SK-N-SH (cell line): Measurements from ENCODE around the gene NDUFS8. TPM values are rescaled to one million over a fixed set of nuclear protein-coding genes. Genes with fewer than 3 reads are reported as not detected.

Experiments used
- CTCF ChIA-PET: fragments of 300-600, 350-600 bp; formaldehyde crosslinking; extraction: SDS; loops from one replicate; lab custom pipeline; 2021; lab: Yijun Ruan, JAX
- POLR2A ChIA-PET: fragments of 350-600 bp; sonication (Branson Sonifier 250); formaldehyde crosslinking; extraction: SDS; loops from one replicate; lab custom pipeline; 2020; ENCODE audit warnings: antibody characterized with exemption, inconsistent platforms; lab: Yijun Ruan, JAX
- DNase-seq: peaks from one replicate; pipeline ENCODE4 v3.0.0; 2012
- H2AFZ ChIP-seq: fragments of 200-600 bp; sonication (generic); 2 replicates; pipeline ENCODE4 v1.8.1; 2016; ENCODE audit warnings: antibody characterized with exemption, mild to moderate bottlenecking, low read depth
- H3F3A ChIP-seq: fragments of 200-600 bp; sonication (generic); replicated peaks from 2 replicates; pipeline ENCODE3; 2016; ENCODE audit warnings: antibody characterized with exemption, mild to moderate bottlenecking; ENCODE audit not compliant: insufficient read depth
- H3K27ac ChIP-seq, 2 experiments: fragments of 200-500 bp in 1 of 2; fragments of 200-600 bp in 1 of 2; sonication (Bioruptor generic) in 1 of 2; sonication (generic), shearing (Covaris generic) in 1 of 2; 2 replicates each; pipeline versions ENCODE4 v1.5.1 to v1.6.1; 2014 to 2016; ENCODE audit warnings: low read depth in 2 of 2, inconsistent platforms in 1 of 2, low read length in 1 of 2, mild to moderate bottlenecking in 1 of 2, mixed read lengths in 1 of 2
- H3K27me3 ChIP-seq: fragments of 200-600 bp; sonication (generic), shearing (Covaris generic); 2 replicates; pipeline ENCODE4 v1.6.1; 2016; ENCODE audit warnings: mixed run types; ENCODE audit not compliant: insufficient read depth
- H3K36me3 ChIP-seq, 2 experiments: fragments of 200-500 bp in 1 of 2; fragments of 200-600 bp in 1 of 2; sonication (Bioruptor generic) in 1 of 2; sonication (generic) in 1 of 2; replicated peaks in 1 of 2; 2 replicates each; pipeline versions ENCODE3 to v1.5.1; 2014 to 2016; ENCODE audit warnings: low read length in 1 of 2, mild to moderate bottlenecking in 1 of 2; ENCODE audit not compliant: insufficient read depth in 2 of 2, control insufficient read depth in 1 of 2
- H3K4me1 ChIP-seq, 2 experiments: fragments of 200-500 bp in 1 of 2; fragments of 200-600 bp in 1 of 2; sonication (Bioruptor generic) in 1 of 2; sonication (generic), shearing (Covaris generic) in 1 of 2; 2 replicates each; pipeline versions ENCODE4 v1.5.1 to v1.6.1; 2014 to 2016; ENCODE audit warnings: low read depth in 1 of 2, low read length in 1 of 2, mixed run types in 1 of 2; ENCODE audit not compliant: insufficient read depth in 2 of 2, control insufficient read depth in 1 of 2
- H3K4me2 ChIP-seq: fragments of 200-600 bp; sonication (generic), shearing (Covaris generic); 2 replicates; pipeline ENCODE4 v1.6.1; 2017; ENCODE audit warnings: mixed run types
- H3K4me3 ChIP-seq, 2 experiments: fragments of 200-500 bp in 1 of 2; fragments of 200-600 bp in 1 of 2; sonication (Bioruptor generic) in 1 of 2; sonication (generic), shearing (Covaris generic) in 1 of 2; 2 replicates each; pipeline versions ENCODE4 v1.5.1 to v1.8.1; 2014 to 2016; ENCODE audit warnings: low read depth in 2 of 2, inconsistent platforms in 1 of 2, low read length in 1 of 2, mild to moderate bottlenecking in 1 of 2, mixed read lengths in 1 of 2, moderate library complexity in 1 of 2
- H3K79me2 ChIP-seq: fragments of 200-600 bp; sonication (generic); 2 replicates; pipeline ENCODE4 v1.8.1; 2017; ENCODE audit warnings: mild to moderate bottlenecking; ENCODE audit not compliant: insufficient read depth
- H3K9ac ChIP-seq: fragments of 200-600 bp; sonication (generic); 2 replicates; pipeline ENCODE4 v1.6.1; 2017; ENCODE audit warnings: mixed run types
- H3K9me2 ChIP-seq: fragments of 200-600 bp; sonication (generic); 2 replicates; pipeline ENCODE4 v1.6.1; 2017; ENCODE audit warnings: mixed run types
- H3K9me3 ChIP-seq: fragments of 200-600 bp; sonication (generic); 2 replicates; pipeline ENCODE4 v1.6.1; 2017; ENCODE audit warnings: mixed run types, mild to moderate bottlenecking, moderate library complexity
- H4K20me1 ChIP-seq: fragments of 200-600 bp; sonication (generic); 2 replicates; pipeline ENCODE4 v1.6.1; 2017; ENCODE audit warnings: mild to moderate bottlenecking, mixed run types; ENCODE audit not compliant: insufficient read depth
- CHD2 ChIP-seq: fragments of 150-350 bp; IDR thresholded peaks from 2 replicates; pipeline ENCODE4 v1.6.1; 2018; ENCODE audit warnings: low read length; ENCODE audit not compliant: partially characterized antibody
- EP300 ChIP-seq, 2 experiments: IDR thresholded peaks; 2 replicates each; pipeline versions ENCODE4 v1.4.0 to v1.6.1; 2012; ENCODE audit warnings: borderline replicate concordance in 1 of 2, low read depth in 1 of 2, low read length in 1 of 2
- EZH2phosphoT487 ChIP-seq: fragments of 200-600 bp; sonication (generic); IDR thresholded peaks from 2 replicates; pipeline ENCODE4 v1.6.1; 2017; ENCODE audit warnings: low read depth, mixed run types, mild to moderate bottlenecking, antibody characterized with exemption, moderate library complexity, borderline replicate concordance
- FOSL2 ChIP-seq: IDR thresholded peaks from 2 replicates; pipeline ENCODE4 v1.4.0; 2012; ENCODE audit warnings: low read depth, mild to moderate bottlenecking, moderate library complexity, borderline replicate concordance
- FOXJ3 ChIP-seq: sonication (generic); formaldehyde crosslinking; IDR thresholded peaks from 2 replicates; pipeline ENCODE4 v1.5.1; 2020; ENCODE audit warnings: mild to moderate bottlenecking, missing genetic modification reagents
- FOXM1 ChIP-seq: IDR thresholded peaks from 2 replicates; pipeline ENCODE4 v1.4.0; 2012; ENCODE audit warnings: low read depth, mild to moderate bottlenecking
- JUND ChIP-seq: IDR thresholded peaks from 2 replicates; pipeline ENCODE4 v1.4.0; 2012
- MXI1 ChIP-seq: IDR thresholded peaks from 2 replicates; pipeline ENCODE4 v1.6.1; 2012; ENCODE audit warnings: mild to moderate bottlenecking, low read depth, low read length, improper control_type of control experiment
- RXRA ChIP-seq: IDR thresholded peaks from 2 replicates; pipeline ENCODE4 v1.4.0; 2012; ENCODE audit warnings: low read depth, mild to moderate bottlenecking, borderline replicate concordance
- TAF1 ChIP-seq: IDR thresholded peaks from 2 replicates; pipeline ENCODE4 v1.6.1; 2012; ENCODE audit warnings: low read depth, mild to moderate bottlenecking, low read length, moderate library complexity, borderline replicate concordance
- TCF12 ChIP-seq: IDR thresholded peaks from 2 replicates; pipeline ENCODE4 v1.4.0; 2012
- TEAD4 ChIP-seq: IDR thresholded peaks from 2 replicates; pipeline ENCODE4 v1.4.0; 2012; ENCODE audit warnings: mild to moderate bottlenecking, borderline replicate concordance; ENCODE audit not compliant: insufficient read depth
- WGBS: methylation state at CpG from one replicate; pipeline ENCODE4 v1.1.6; 2017; ENCODE audit warnings: low lambda C conversion rate; 5-methylcytosine and 5-hydroxymethylcytosine counted together
- polyA plus RNA-seq, 3 experiments: library from polyadenylated mRNA; depleted of rRNA; stranded (reverse); fragments of >200 nt; gene quantifications; 2 replicates each; pipeline ENCODE4 v1.2.3, GENCODE V29; 2012
- TF ChIP-seq, protein P1 (sequence below): IDR thresholded peaks from 2 replicates; pipeline ENCODE4; 2012
- TF ChIP-seq, protein P2 (sequence below): IDR thresholded peaks from 2 replicates; pipeline ENCODE4 v1.4.0; 2012; ENCODE audit warnings: low read depth, borderline replicate concordance
- TF ChIP-seq, protein P3 (sequence below): fragments of 150-350 bp; IDR thresholded peaks from 2 replicates; pipeline ENCODE4 v1.6.1; 2016; ENCODE audit warnings: mild to moderate bottlenecking, low read depth, low read length
- TF ChIP-seq, protein P4 (sequence below): IDR thresholded peaks from 2 replicates; pipeline ENCODE4 v1.4.0; 2012; ENCODE audit warnings: low read depth

The NDUFS8 gene
- polyA plus RNA-seq, 1 of the 3 experiments (the other 2 are of a cell fraction): 123 TPM

DNA sequence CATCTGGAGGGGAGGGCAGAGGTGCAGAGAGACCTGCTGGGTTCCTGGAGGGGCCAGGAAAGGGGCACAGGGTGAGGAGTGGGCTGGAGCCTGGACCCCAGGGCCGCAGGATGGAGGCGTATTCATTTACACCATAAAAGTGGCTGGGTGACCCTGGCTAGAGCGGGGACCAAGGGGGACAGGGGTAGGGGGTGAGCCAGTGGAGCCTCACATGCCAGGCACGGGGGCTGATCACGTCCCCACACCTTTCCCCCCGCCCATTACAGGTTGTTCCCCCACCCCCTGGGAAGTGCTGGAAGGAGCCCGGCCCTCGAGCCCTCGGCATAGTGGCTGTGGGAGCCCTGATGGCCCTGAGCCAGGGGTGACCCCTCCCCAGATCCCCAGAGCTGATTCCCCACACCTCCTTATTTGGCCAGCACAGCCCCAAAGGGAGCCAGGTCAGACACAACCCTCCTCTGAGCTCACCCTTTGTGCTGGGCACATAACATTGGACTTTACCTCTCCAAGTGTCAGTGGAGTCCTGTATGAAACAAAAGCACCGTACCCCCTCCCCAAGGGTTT is 9.1 kb downstream of the NDUFS8 start:
- H4K20me1 ChIP-seq: no peaks in the 10 kb centered on the region
- H3K36me3 ChIP-seq: peaks cover 3 to 6% of the 10 kb centered on the region in 2 experiments
- DNase-seq: peak; percentile 51
- peak overlapping the region; percentile 64; the same call in 1 of the 2 replicates for H3K9ac ChIP-seq
- 74% methylated on average over 4 of the region's 10 CpGs for WGBS
- H3K9me3 ChIP-seq: no peaks in the 10 kb centered on the region
- CTCF ChIA-PET: no interaction called here
- peak overlapping the region; percentile 44 to 53; a peak in 2 of 4 replicates for H3K27ac ChIP-seq
- no peak for TF ChIP-seq TEAD4
- no peak for TF ChIP-seq TCF12
- TF ChIP-seq CHD2: no peak
- TF ChIP-seq, protein P1, sequence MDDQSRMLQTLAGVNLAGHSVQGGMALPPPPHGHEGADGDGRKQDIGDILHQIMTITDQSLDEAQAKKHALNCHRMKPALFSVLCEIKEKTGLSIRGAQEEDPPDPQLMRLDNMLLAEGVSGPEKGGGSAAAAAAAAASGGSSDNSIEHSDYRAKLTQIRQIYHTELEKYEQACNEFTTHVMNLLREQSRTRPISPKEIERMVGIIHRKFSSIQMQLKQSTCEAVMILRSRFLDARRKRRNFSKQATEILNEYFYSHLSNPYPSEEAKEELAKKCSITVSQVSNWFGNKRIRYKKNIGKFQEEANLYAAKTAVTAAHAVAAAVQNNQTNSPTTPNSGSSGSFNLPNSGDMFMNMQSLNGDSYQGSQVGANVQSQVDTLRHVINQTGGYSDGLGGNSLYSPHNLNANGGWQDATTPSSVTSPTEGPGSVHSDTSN: no peak
- no peak for TF ChIP-seq RXRA
- TF ChIP-seq, protein P2, sequence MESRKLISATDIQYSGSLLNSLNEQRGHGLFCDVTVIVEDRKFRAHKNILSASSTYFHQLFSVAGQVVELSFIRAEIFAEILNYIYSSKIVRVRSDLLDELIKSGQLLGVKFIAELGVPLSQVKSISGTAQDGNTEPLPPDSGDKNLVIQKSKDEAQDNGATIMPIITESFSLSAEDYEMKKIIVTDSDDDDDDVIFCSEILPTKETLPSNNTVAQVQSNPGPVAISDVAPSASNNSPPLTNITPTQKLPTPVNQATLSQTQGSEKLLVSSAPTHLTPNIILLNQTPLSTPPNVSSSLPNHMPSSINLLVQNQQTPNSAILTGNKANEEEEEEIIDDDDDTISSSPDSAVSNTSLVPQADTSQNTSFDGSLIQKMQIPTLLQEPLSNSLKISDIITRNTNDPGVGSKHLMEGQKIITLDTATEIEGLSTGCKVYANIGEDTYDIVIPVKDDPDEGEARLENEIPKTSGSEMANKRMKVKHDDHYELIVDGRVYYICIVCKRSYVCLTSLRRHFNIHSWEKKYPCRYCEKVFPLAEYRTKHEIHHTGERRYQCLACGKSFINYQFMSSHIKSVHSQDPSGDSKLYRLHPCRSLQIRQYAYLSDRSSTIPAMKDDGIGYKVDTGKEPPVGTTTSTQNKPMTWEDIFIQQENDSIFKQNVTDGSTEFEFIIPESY: no peak
- no peak for TF ChIP-seq TAF1
- no peak for TF ChIP-seq EP300 (IDR thresholded peaks at IDR 0.05; ENCODE audit: borderline replicate concordance in 1 of 2, low read depth in 1 of 2, low read length in 1 of 2)
- TF ChIP-seq FOXJ3 (CRISPR knock-in tag): no peak
- no peak for TF ChIP-seq JUND
- TF ChIP-seq, protein P3, sequence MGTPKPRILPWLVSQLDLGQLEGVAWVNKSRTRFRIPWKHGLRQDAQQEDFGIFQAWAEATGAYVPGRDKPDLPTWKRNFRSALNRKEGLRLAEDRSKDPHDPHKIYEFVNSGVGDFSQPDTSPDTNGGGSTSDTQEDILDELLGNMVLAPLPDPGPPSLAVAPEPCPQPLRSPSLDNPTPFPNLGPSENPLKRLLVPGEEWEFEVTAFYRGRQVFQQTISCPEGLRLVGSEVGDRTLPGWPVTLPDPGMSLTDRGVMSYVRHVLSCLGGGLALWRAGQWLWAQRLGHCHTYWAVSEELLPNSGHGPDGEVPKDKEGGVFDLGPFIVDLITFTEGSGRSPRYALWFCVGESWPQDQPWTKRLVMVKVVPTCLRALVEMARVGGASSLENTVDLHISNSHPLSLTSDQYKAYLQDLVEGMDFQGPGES: no peak
- TF ChIP-seq EZH2phosphoT487: no peak
- no peak for TF ChIP-seq FOXM1
- no peak for TF ChIP-seq MXI1
- TF ChIP-seq, protein P4, sequence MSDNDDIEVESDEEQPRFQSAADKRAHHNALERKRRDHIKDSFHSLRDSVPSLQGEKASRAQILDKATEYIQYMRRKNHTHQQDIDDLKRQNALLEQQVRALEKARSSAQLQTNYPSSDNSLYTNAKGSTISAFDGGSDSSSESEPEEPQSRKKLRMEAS: no peak
- no peak for TF ChIP-seq FOSL2
- TF ChIP-seq, all 33 proteins: peak for 0
- Histone ChIP-seq H3K79me2 (no peaks in the 10 kb centered on the region), H3K4me2 (no peak overlapping the region), H3K4me3 (no peak overlapping the region), H3K4me1 (peaks cover 12 to 20% of the 10 kb centered on the region in 2 experiments; a peak in 2 of 4 replicates), H2AFZ (peak overlapping the region; percentile 86; the same call in 1 of the 2 replicates), H3F3A (peaks cover 6% of the 10 kb centered on the region), H3K27me3 (no peaks in the 10 kb centered on the region), H3K9me2 (no peaks in the 10 kb centered on the region)
- POLR2A ChIA-PET: no interaction called here
